H1 (cell line): ENCODE measurements around the gene IGF1. TPM values are rescaled to one million over a fixed set of nuclear protein-coding genes. Genes with fewer than 3 reads are reported as not detected.

Source experiments
- CTCF ChIA-PET: fragments of 300-600 bp; sonication (Branson Sonifier 250); formaldehyde crosslinking; loops from one replicate; lab custom pipeline; 2021; ENCODE audit not compliant: partially characterized antibody; lab: Charles Lee
- POLR2A ChIA-PET: fragments of 300-600 bp; sonication (Branson Sonifier 250); formaldehyde crosslinking; loops from one replicate; lab custom pipeline; 2021; ENCODE audit warnings: inconsistent platforms; ENCODE audit not compliant: partially characterized antibody; lab: Charles Lee
- DNase-seq, 2 experiments: peaks; one replicate each; pipeline versions ENCODE4 v3.0.0 to v3.0.0-alpha.2; 2010 to 2022; ENCODE audit warnings: low spot score in 2 of 2, low read depth in 1 of 2, mixed read lengths in 1 of 2
- FAIRE-seq: peaks from 2 replicates; lab custom pipeline; 2011; peaks lifted over from hg19 to GRCh38; lab: Jason Lieb, UNC
- H2AFZ ChIP-seq: 2 replicates; pipeline ENCODE4 v1.8.1; 2012; ENCODE audit warnings: low read length, inconsistent platforms
- H2AK5ac ChIP-seq: 2 replicates; pipeline ENCODE4 v1.6.1; 2013; ENCODE audit warnings: low read depth, low read length
- H2BK120ac ChIP-seq: replicated peaks from 2 replicates; pipeline ENCODE3; 2013; ENCODE audit warnings: low read depth, low read length, inconsistent platforms
- H2BK12ac ChIP-seq: 2 replicates; pipeline ENCODE4 v1.6.1; 2013; ENCODE audit warnings: low read depth, low read length
- H2BK15ac ChIP-seq: 2 replicates; pipeline ENCODE4 v1.6.1; 2013; ENCODE audit warnings: low read length
- H2BK20ac ChIP-seq: 2 replicates; pipeline ENCODE4 v1.6.1; 2013; ENCODE audit warnings: low read length
- H2BK5ac ChIP-seq: 2 replicates; pipeline ENCODE4 v1.6.1; 2013; ENCODE audit warnings: low read depth, low read length
- H3K14ac ChIP-seq: 2 replicates; pipeline ENCODE4 v1.6.1; 2013; ENCODE audit warnings: inconsistent platforms; ENCODE audit not compliant: insufficient read length
- H3K18ac ChIP-seq: 2 replicates; pipeline ENCODE4 v1.6.1; 2013; ENCODE audit warnings: low read length; ENCODE audit errors: extremely low read depth
- H3K23ac ChIP-seq: 2 replicates; pipeline ENCODE4 v1.6.1; 2013; ENCODE audit warnings: inconsistent platforms; ENCODE audit not compliant: insufficient read length
- H3K23me2 ChIP-seq: 2 replicates; pipeline ENCODE4 v1.6.1; 2013; ENCODE audit warnings: low read depth, low read length
- H3K27ac ChIP-seq: 2 replicates; pipeline ENCODE4 v1.6.1; 2011; ENCODE audit warnings: low read depth, low read length, inconsistent platforms
- H3K27me3 ChIP-seq, 4 experiments: replicated peaks in 1 of 4; 1 replicate in 1 of 4; 2 replicates in 3 of 4; pipeline versions ENCODE4 v1.6.1 to v1.8.1; 2011 to 2013; ENCODE audit warnings: low read length in 3 of 4, mild to moderate bottlenecking in 3 of 4, inconsistent platforms in 2 of 4, mixed read lengths in 2 of 4, moderate library complexity in 1 of 4; ENCODE audit not compliant: control insufficient read depth in 3 of 4, insufficient read depth in 3 of 4; ENCODE audit errors: extremely low read depth in 1 of 4
- H3K36me3 ChIP-seq, 4 experiments: 2 replicates each; pipeline versions ENCODE4 v1.6.1 to v1.8.1; 2011 to 2013; ENCODE audit warnings: mild to moderate bottlenecking in 4 of 4, low read length in 3 of 4, moderate library complexity in 2 of 4, control low read depth in 1 of 4, inconsistent platforms in 1 of 4; ENCODE audit not compliant: insufficient read depth in 4 of 4, control insufficient read depth in 2 of 4
- H3K4ac ChIP-seq: replicated peaks from 2 replicates; pipeline ENCODE3; 2013; ENCODE audit warnings: low read length, low read depth, mixed read lengths, inconsistent platforms; ENCODE audit not compliant: insufficient read length
- H3K4me1 ChIP-seq, 4 experiments: replicated peaks in 1 of 4; 1 replicate in 1 of 4; 2 replicates in 3 of 4; pipeline versions ENCODE4 v1.6.1 to v1.8.1; 2011 to 2013; ENCODE audit warnings: low read length in 3 of 4, inconsistent platforms in 2 of 4, mixed read lengths in 1 of 4; ENCODE audit not compliant: insufficient read depth in 4 of 4, control insufficient read depth in 3 of 4
- H3K4me2 ChIP-seq, 2 experiments: 2 replicates each; pipeline versions ENCODE4 v1.6.1 to v1.8.1; 2011 to 2013; ENCODE audit warnings: low read depth in 2 of 2, low read length in 2 of 2, control low read depth in 1 of 2, inconsistent platforms in 1 of 2, mild to moderate bottlenecking in 1 of 2; ENCODE audit not compliant: insufficient read depth in 1 of 2
- H3K4me3 ChIP-seq, 4 experiments: fragments of 200-600, 300-600 bp in 1 of 4; sonication (generic), shearing (Covaris generic), sonication (Bioruptor Twin) in 1 of 4; 2 replicates each; pipeline versions ENCODE4 v1.5.1 to v1.8.1; 2011 to 2016; ENCODE audit warnings: low read length in 4 of 4, low read depth in 3 of 4, control low read depth in 2 of 4, inconsistent platforms in 2 of 4, mild to moderate bottlenecking in 2 of 4, mixed read lengths in 1 of 4, moderate library complexity in 1 of 4; ENCODE audit not compliant: insufficient read depth in 2 of 4; ENCODE audit errors: extremely low read depth in 1 of 4
- H3K56ac ChIP-seq: replicated peaks from 2 replicates; pipeline ENCODE3; 2013; ENCODE audit warnings: low read depth, mild to moderate bottlenecking, mixed read lengths, low read length, inconsistent platforms; ENCODE audit not compliant: insufficient read length
- H3K79me1 ChIP-seq: 2 replicates; pipeline ENCODE4 v1.6.1; 2013; ENCODE audit warnings: low read depth, low read length, control low read depth
- H3K79me2 ChIP-seq, 2 experiments: 2 replicates each; pipeline versions ENCODE4 v1.6.1 to v1.8.1; 2012 to 2013; ENCODE audit warnings: low read length in 2 of 2, mild to moderate bottlenecking in 2 of 2, inconsistent platforms in 1 of 2; ENCODE audit not compliant: insufficient read depth in 2 of 2, control insufficient read depth in 1 of 2
- H3K9ac ChIP-seq, 4 experiments: replicated peaks in 1 of 4; 1 replicate in 1 of 4; 2 replicates in 3 of 4; pipeline versions ENCODE4 v1.6.1 to v1.8.1; 2011 to 2013; ENCODE audit warnings: low read depth in 3 of 4, low read length in 3 of 4, control low read depth in 2 of 4, mild to moderate bottlenecking in 2 of 4, moderate library complexity in 2 of 4, inconsistent platforms in 1 of 4; ENCODE audit errors: extremely low read depth in 1 of 4
- H3K9me3 ChIP-seq, 2 experiments: 2 replicates each; pipeline versions ENCODE4 v1.6.1 to v1.8.1; 2012 to 2013; ENCODE audit warnings: mild to moderate bottlenecking in 2 of 2, moderate library complexity in 2 of 2, control low read depth in 1 of 2, inconsistent platforms in 1 of 2, low read depth in 1 of 2, low read length in 1 of 2, mixed read lengths in 1 of 2; ENCODE audit not compliant: insufficient read depth in 2 of 2
- H4K20me1 ChIP-seq, 2 experiments: replicated peaks in 1 of 2; 2 replicates each; pipeline versions ENCODE3 to v1.8.1; 2011 to 2013; ENCODE audit warnings: inconsistent platforms in 2 of 2, low read length in 2 of 2, mild to moderate bottlenecking in 1 of 2; ENCODE audit not compliant: insufficient read depth in 2 of 2, control insufficient read depth in 1 of 2
- H4K5ac ChIP-seq: 2 replicates; pipeline ENCODE4 v1.6.1; 2013; ENCODE audit warnings: low read length, low read depth, mixed read lengths, inconsistent platforms; ENCODE audit not compliant: insufficient read length
- H4K8ac ChIP-seq: 2 replicates; pipeline ENCODE4 v1.8.0; 2013; ENCODE audit warnings: mild to moderate bottlenecking, moderate library complexity, low read length, inconsistent platforms; ENCODE audit not compliant: insufficient read depth; ENCODE audit errors: extremely low read depth
- H4K91ac ChIP-seq: replicated peaks from 2 replicates; pipeline ENCODE3; 2013; ENCODE audit warnings: low read length, mixed read lengths, inconsistent platforms; ENCODE audit not compliant: insufficient read length
- TBP ChIP-seq: IDR thresholded peaks from 2 replicates; pipeline ENCODE4 v1.6.1; 2011; ENCODE audit warnings: low read depth, low read length, improper control_type of control experiment
- WGBS, 2 experiments: shearing (Covaris generic) in 1 of 2; methylation state at CpG; one replicate each; pipeline versions ENCODE4 v1.1.6 to v1.1.7; 2013 to 2015; ENCODE audit warnings: low lambda C conversion rate in 2 of 2, mixed read lengths in 2 of 2, inconsistent platforms in 1 of 2, low coverage in 1 of 2, missing lambda C conversion rate in 1 of 2; ENCODE audit not compliant: insufficient replicate concordance in 2 of 2, insufficient coverage in 1 of 2, insufficient read length in 1 of 2; ENCODE audit errors: extremely low coverage in 1 of 2, missing lambda C conversion rate in 1 of 2; 5-methylcytosine and 5-hydroxymethylcytosine counted together
- polyA plus RNA-seq, 7 experiments: library from polyadenylated mRNA; depleted of rRNA in 3 of 7; stranded (reverse) in 5 of 7; unstranded in 2 of 7; fragments of >200 nt in 5 of 7; fragments of 200-250 nt in 2 of 7; gene quantifications; 1 replicate in 5 of 7; 2 replicates in 1 of 7; 4 replicates in 1 of 7; pipeline versions ENCODE4 v1.2.1 to v1.2.3, GENCODE V29; 2011 to 2013; ENCODE audit warnings: missing spikeins in 2 of 7, mixed read lengths in 2 of 7
- total RNA-seq: library from RNA; stranded (reverse); fragmentation: NEBNext Ultra II Directional; extraction: Animal tissue kit (Norgen Biotek cat#: 25700); gene quantifications from 2 replicates; pipeline ENCODE4 v1.2.1, GENCODE V29; 2021

Gene IGF1
- total and polyA plus RNA-seq, 2 of the 8 experiments (the other 6 are each of a cell fraction or from before 2014, with no cell fraction given): not detected

DNA sequence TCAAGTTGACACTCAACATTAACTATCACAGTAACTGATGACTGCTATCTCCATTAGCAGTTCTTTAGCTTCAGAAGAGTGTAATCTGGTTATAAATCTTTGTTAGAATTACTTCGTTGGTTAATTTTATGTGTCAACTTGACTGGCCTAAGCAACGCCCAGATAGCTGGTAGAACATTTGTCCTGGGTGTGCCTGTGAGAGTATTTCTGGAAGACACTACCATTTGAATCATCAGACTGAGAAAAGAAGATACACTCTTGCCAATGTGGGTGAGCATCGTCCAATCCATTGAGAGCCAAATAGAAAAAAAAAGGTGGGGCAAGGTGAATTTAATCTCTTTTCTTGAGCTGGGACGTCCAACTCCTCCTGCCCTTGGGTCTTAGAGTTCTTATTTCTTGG is 129.0 kb downstream of the IGF1 start:
- Histone ChIP-seq H3K56ac (no peak overlapping the region), H3K27ac (no peak overlapping the region), H3K4ac (no peak overlapping the region), H2AFZ (no peak overlapping the region), H3K4me1 (no peaks in the 10 kb centered on the region), H2BK15ac (no peak overlapping the region), H3K9me3 (peaks cover 13 to 14% of the 10 kb centered on the region in 2 experiments; a peak in 3 of 4 replicates), H3K23ac (no peak overlapping the region), H3K79me2 (no peaks in the 10 kb centered on the region), H3K27me3 (no peaks in the 10 kb centered on the region), H2BK5ac (no peak overlapping the region), H2BK120ac (no peak overlapping the region), H4K5ac (no peak overlapping the region), H3K4me2 (no peak overlapping the region), H3K23me2 (no peaks in the 10 kb centered on the region), H4K91ac (no peak overlapping the region), H3K4me3 (no peak overlapping the region), H3K14ac (no peak overlapping the region), H4K8ac (no peak overlapping the region), H4K20me1 (no peaks in the 10 kb centered on the region), H2BK20ac (no peak overlapping the region), H3K18ac (no peak overlapping the region), H3K9ac (no peak overlapping the region), H2AK5ac (no peak overlapping the region), H3K36me3 (no peaks in the 10 kb centered on the region; a peak in 1 of 8 replicates), H3K79me1 (no peaks in the 10 kb centered on the region), H2BK12ac (no peak overlapping the region)
- no peak for DNase-seq
- ChIA-PET POLR2A (no interaction called here), CTCF (no interaction called here)
- FAIRE-seq: no peak
- 89% methylated on average over 4 of the region's 4 CpGs; no CpG with 5 or more reads in 1 of the 2 experiments for WGBS, 2 experiments
- TF ChIP-seq TBP: no peak
